PC-3 (cell line): Measurements from ENCODE around the gene MYO10.

ENCODE experiments used
- EZH2 ChIP-seq: fragments of 300-600 bp; sonication (generic); IDR thresholded peaks from one replicate; pipeline ENCODE4 v1.6.1; 2017; ENCODE audit warnings: antibody characterized with exemption, mild to moderate bottlenecking, low read length; ENCODE audit not compliant: unreplicated experiment
- EZH2phosphoT487 ChIP-seq: fragments of 300-600 bp; sonication (generic); IDR thresholded peaks from 2 replicates; pipeline ENCODE4 v1.6.1; 2018; ENCODE audit warnings: mild to moderate bottlenecking, antibody characterized with exemption, low read length, borderline replicate concordance
- TF ChIP-seq, protein P1 (sequence below): fragments of 300-600 bp; sonication (generic); conservative IDR thresholded peaks from 2 replicates; pipeline ENCODE4 v1.5.1; 2017; ENCODE audit warnings: antibody characterized with exemption, low read depth, mild to moderate bottlenecking, low read length

DNA sequence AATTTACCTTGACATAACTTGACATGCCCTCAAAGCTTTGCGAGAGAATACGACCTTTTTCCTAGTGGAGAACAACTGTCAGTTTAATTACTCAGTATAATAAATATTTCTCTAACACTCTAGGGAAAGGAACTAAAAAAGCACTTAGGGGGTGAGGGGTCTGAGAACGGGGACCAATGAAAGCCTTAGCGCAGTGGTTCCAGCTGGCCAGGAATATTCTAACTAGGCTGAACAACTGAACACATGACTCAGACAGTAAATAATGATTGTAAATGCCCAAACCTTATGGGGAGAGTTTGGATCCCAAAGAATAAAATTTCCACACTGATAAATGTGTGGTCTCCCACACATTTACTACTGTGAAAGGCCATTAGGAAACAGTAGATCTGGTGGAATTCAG, 14.9 kb downstream of the MYO10 start:
- TF ChIP-seq, protein P1, sequence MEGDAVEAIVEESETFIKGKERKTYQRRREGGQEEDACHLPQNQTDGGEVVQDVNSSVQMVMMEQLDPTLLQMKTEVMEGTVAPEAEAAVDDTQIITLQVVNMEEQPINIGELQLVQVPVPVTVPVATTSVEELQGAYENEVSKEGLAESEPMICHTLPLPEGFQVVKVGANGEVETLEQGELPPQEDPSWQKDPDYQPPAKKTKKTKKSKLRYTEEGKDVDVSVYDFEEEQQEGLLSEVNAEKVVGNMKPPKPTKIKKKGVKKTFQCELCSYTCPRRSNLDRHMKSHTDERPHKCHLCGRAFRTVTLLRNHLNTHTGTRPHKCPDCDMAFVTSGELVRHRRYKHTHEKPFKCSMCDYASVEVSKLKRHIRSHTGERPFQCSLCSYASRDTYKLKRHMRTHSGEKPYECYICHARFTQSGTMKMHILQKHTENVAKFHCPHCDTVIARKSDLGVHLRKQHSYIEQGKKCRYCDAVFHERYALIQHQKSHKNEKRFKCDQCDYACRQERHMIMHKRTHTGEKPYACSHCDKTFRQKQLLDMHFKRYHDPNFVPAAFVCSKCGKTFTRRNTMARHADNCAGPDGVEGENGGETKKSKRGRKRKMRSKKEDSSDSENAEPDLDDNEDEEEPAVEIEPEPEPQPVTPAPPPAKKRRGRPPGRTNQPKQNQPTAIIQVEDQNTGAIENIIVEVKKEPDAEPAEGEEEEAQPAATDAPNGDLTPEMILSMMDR = no peak
- TF ChIP-seq EZH2phosphoT487 (no peak), EZH2 (no peak)
